GM12864 (cell line): ENCODE results near the gene PLCL1.

Source experiments
- DNase-seq: peaks from one replicate; pipeline ENCODE4 v3.0.0-alpha.2; 2011; ENCODE audit warnings: low read depth
- H3K4me3 ChIP-seq: 2 replicates; pipeline ENCODE4 v1.5.1; 2011; ENCODE audit warnings: mild to moderate bottlenecking, low read depth, low read length, control low read depth
- TF ChIP-seq, protein P1 (sequence below): IDR thresholded peaks from 2 replicates; pipeline ENCODE4 v1.5.1; 2011; ENCODE audit warnings: low read depth, mild to moderate bottlenecking, moderate library complexity, low read length, control low read depth, inconsistent platforms; ENCODE audit errors: missing control alignments

The PLCL1 gene

GRCh38 chr2:198053776-198054175 is 249.4 kb downstream of the PLCL1 start:
- H3K4me3 ChIP-seq: no peak overlapping the region
- TF ChIP-seq, protein P1, sequence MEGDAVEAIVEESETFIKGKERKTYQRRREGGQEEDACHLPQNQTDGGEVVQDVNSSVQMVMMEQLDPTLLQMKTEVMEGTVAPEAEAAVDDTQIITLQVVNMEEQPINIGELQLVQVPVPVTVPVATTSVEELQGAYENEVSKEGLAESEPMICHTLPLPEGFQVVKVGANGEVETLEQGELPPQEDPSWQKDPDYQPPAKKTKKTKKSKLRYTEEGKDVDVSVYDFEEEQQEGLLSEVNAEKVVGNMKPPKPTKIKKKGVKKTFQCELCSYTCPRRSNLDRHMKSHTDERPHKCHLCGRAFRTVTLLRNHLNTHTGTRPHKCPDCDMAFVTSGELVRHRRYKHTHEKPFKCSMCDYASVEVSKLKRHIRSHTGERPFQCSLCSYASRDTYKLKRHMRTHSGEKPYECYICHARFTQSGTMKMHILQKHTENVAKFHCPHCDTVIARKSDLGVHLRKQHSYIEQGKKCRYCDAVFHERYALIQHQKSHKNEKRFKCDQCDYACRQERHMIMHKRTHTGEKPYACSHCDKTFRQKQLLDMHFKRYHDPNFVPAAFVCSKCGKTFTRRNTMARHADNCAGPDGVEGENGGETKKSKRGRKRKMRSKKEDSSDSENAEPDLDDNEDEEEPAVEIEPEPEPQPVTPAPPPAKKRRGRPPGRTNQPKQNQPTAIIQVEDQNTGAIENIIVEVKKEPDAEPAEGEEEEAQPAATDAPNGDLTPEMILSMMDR: no peak
- DNase-seq: no peak

- TF ChIP-seq, protein P1: peak; percentile 70
- DNase-seq: no peak
- H3K4me3 ChIP-seq: no peak overlapping the region
Observed at GRCh38 chr2:198054299-198054698, 249.9 kb downstream of the PLCL1 start.

DNA sequence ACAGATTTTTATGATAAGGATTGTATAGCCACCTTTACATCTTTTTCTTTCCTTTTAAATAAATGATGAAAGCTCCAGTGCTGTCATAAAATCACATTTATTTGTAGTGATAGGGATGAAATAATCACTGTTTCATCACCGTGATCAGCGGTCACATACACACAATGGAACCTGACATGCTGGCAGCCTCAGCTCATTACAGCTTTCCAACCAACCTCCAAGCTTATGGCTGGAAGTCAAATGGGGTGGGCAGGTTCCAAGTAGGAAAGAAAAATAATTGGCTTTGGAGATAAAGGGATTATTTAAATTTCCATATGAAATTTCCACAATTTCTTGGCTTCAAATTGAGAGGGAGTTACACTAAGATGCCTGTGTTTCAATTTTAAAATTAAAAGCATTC is 251.3 kb downstream of the PLCL1 start:
- no peak for DNase-seq
- H3K4me3 ChIP-seq: no peak overlapping the region
- TF ChIP-seq, protein P1: no peak

DNA sequence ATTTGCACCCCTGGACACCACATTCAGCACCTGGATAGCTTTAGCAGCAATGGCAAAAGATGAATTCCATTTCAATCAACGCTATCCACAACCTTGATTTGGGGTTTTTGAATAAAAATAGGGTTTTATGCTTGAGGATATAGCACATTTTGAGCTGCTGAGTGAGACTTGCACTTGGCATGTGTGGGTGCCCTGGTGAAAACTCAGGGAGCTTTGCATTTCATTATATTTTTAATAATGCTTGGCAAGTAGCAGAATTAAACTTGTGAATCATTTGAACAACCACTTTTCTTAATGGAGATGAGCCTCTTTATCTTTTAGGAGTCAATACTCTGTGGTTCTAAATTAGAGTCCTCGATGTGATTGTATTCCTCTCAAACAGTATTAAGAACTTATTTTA is 252.4 kb downstream of the PLCL1 start:
- DNase-seq: no peak
- H3K4me3 ChIP-seq: no peak overlapping the region
- TF ChIP-seq, protein P1: no peak

DNA sequence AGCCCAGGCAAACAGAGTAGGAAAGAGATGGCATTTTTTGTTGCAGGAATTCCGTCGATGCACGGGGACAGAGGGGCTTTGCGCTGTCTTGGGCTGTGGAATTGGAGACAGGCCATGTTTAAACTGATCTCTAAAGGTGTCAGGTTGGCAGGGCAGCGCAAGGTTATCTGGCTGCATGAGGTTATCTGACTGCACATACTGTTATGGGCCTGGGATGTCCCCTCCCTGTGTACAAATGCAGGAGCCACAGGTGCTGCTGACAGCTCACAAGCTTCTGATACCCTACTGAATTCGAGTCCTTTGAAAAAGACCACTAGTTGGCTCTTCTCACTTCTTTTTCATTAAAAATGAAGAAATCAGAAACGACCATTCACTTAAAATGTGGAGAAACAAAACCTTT is 255.4 kb downstream of the PLCL1 start:
- no peak for DNase-seq
- TF ChIP-seq, protein P1: no peak

DNA sequence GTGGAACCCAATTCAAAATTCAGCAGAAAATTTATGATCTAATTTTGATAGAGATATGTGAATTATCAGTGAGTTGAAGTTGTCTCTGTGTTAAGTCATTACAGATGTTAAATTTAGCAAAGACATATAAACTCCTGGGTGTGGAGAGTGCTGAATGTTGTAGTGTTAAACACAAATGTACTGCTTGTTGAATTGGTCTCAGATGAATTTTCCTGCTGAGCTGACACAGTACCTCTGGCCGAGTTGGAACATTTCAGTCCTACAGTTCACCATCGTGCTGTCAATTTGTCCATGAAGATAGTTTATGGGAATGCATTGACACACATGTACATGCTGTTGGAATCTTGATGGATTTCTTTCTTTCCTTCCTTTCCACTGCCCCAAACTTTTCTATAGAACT is 255.9 kb downstream of the PLCL1 start:
- no peak overlapping the region for H3K4me3 ChIP-seq
- no peak for DNase-seq
- TF ChIP-seq, protein P1: no peak

More for the DNA sequence above, 255.4 kb downstream of the PLCL1 start:
- no peak overlapping the region for H3K4me3 ChIP-seq

DNA sequence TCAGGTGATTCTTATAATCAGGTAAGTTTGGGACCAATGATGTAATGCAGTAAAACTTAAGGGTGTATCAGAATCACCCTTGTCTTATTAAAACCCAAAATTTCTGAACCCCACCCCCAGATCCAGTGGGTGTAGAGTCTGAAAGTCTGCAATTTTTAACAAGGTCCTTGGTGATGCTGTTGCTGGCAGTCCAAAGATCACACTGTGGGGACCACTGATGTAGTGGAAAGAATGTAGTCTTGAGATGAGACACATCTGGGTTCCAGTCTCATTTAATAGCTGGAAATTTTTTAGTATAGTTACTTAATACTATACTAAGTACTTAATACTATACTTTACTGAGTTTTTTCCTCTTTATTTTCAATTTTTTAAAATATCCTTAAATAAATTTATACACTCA is 258.4 kb downstream of the PLCL1 start:
- DNase-seq: no peak
- H3K4me3 ChIP-seq: no peak overlapping the region
- TF ChIP-seq, protein P1: no peak
